Measurements from ENCODE around the gene CASD1. TPM values are rescaled to one million over a fixed set of nuclear protein-coding genes. Genes with fewer than 3 reads are reported as not detected.

Gene CASD1
- total and polyA plus RNA-seq, 10 of the 15 experiments (the other 5 are each of a cell fraction or from before 2014, with no cell fraction given) = 4.0 to 18.6 (median 10.7) TPM

DNA sequence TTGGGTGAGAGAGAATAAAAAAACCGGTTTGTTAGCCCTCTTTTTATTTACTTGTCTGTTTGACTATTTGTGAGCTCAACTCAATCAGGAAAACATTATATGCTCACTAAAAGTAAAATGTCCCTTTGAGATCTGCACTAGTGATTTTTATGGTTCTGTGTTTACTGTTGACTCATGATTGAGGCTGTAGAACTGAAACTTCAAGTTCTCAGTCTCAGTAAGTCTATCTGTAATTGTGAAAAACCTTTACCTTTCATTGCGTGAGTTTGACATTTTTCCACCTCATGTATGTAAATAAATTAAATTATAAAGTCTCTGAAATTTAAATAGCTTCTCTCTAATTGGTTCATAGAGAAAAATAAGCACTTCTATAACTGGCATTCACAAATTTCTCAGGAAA, 17.0 kb upstream of the CASD1 start (continued):
- no peak for TF ChIP-seq MTA3 (IDR thresholded peaks at IDR 0.05; ENCODE audit: borderline replicate concordance, low read length)
- peak; percentile 53; the same call in 1 of the 2 replicates for TF ChIP-seq CBX5 (IDR thresholded peaks at IDR 0.05; ENCODE audit: low read depth)
- TF ChIP-seq PAX5 (IDR thresholded peaks at IDR 0.05; ENCODE audit: borderline replicate concordance, low read depth, low read length) = no peak
- no peak for TF ChIP-seq MYC (IDR thresholded peaks at IDR 0.05; ENCODE audit: insufficient read depth, insufficient read length, insufficient replicate concordance, low read length, severe bottlenecking)
- TF ChIP-seq RAD51 (IDR thresholded peaks at IDR 0.05) = no peak
- no peak for TF ChIP-seq CREM (IDR thresholded peaks at IDR 0.05; ENCODE audit: low read depth)
- no peak for TF ChIP-seq JUND (IDR thresholded peaks at IDR 0.05; ENCODE audit: low read depth, low read length)
- TF ChIP-seq TCF7 (IDR thresholded peaks at IDR 0.05; ENCODE audit: borderline replicate concordance) = 0 out of 2 replicates have a peak, but pooled peaks have one; percentile 28
- TF ChIP-seq, protein P1, sequence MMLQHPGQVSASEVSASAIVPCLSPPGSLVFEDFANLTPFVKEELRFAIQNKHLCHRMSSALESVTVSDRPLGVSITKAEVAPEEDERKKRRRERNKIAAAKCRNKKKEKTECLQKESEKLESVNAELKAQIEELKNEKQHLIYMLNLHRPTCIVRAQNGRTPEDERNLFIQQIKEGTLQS (IDR thresholded peaks at IDR 0.05; ENCODE audit: borderline replicate concordance, extremely low read depth, low read depth, low read length) = no peak
- TF ChIP-seq, protein P2, sequence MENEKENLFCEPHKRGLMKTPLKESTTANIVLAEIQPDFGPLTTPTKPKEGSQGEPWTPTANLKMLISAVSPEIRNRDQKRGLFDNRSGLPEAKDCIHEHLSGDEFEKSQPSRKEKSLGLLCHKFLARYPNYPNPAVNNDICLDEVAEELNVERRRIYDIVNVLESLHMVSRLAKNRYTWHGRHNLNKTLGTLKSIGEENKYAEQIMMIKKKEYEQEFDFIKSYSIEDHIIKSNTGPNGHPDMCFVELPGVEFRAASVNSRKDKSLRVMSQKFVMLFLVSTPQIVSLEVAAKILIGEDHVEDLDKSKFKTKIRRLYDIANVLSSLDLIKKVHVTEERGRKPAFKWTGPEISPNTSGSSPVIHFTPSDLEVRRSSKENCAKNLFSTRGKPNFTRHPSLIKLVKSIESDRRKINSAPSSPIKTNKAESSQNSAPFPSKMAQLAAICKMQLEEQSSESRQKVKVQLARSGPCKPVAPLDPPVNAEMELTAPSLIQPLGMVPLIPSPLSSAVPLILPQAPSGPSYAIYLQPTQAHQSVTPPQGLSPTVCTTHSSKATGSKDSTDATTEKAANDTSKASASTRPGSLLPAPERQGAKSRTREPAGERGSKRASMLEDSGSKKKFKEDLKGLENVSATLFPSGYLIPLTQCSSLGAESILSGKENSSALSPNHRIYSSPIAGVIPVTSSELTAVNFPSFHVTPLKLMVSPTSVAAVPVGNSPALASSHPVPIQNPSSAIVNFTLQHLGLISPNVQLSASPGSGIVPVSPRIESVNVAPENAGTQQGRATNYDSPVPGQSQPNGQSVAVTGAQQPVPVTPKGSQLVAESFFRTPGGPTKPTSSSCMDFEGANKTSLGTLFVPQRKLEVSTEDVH (IDR thresholded peaks at IDR 0.05; ENCODE audit: low read depth, partially characterized antibody) = no peak
- no peak for TF ChIP-seq TBL1XR1 (IDR thresholded peaks at IDR 0.05; ENCODE audit: low read depth, low read length)
- TF ChIP-seq, protein P3, sequence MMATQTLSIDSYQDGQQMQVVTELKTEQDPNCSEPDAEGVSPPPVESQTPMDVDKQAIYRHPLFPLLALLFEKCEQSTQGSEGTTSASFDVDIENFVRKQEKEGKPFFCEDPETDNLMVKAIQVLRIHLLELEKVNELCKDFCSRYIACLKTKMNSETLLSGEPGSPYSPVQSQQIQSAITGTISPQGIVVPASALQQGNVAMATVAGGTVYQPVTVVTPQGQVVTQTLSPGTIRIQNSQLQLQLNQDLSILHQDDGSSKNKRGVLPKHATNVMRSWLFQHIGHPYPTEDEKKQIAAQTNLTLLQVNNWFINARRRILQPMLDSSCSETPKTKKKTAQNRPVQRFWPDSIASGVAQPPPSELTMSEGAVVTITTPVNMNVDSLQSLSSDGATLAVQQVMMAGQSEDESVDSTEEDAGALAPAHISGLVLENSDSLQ (IDR thresholded peaks at IDR 0.05) = no peak
- no peak for TF ChIP-seq MEF2A (IDR thresholded peaks at IDR 0.05; ENCODE audit: insufficient read depth, low read depth, low read length)
- no peak for TF ChIP-seq EGR1 (IDR thresholded peaks at IDR 0.05; ENCODE audit: borderline replicate concordance in 1 of 2, low read depth in 2 of 2, low read length in 2 of 2)
- no peak for TF ChIP-seq SIN3A (IDR thresholded peaks at IDR 0.05; ENCODE audit: low read depth, low read length)
- TF ChIP-seq, protein P4, sequence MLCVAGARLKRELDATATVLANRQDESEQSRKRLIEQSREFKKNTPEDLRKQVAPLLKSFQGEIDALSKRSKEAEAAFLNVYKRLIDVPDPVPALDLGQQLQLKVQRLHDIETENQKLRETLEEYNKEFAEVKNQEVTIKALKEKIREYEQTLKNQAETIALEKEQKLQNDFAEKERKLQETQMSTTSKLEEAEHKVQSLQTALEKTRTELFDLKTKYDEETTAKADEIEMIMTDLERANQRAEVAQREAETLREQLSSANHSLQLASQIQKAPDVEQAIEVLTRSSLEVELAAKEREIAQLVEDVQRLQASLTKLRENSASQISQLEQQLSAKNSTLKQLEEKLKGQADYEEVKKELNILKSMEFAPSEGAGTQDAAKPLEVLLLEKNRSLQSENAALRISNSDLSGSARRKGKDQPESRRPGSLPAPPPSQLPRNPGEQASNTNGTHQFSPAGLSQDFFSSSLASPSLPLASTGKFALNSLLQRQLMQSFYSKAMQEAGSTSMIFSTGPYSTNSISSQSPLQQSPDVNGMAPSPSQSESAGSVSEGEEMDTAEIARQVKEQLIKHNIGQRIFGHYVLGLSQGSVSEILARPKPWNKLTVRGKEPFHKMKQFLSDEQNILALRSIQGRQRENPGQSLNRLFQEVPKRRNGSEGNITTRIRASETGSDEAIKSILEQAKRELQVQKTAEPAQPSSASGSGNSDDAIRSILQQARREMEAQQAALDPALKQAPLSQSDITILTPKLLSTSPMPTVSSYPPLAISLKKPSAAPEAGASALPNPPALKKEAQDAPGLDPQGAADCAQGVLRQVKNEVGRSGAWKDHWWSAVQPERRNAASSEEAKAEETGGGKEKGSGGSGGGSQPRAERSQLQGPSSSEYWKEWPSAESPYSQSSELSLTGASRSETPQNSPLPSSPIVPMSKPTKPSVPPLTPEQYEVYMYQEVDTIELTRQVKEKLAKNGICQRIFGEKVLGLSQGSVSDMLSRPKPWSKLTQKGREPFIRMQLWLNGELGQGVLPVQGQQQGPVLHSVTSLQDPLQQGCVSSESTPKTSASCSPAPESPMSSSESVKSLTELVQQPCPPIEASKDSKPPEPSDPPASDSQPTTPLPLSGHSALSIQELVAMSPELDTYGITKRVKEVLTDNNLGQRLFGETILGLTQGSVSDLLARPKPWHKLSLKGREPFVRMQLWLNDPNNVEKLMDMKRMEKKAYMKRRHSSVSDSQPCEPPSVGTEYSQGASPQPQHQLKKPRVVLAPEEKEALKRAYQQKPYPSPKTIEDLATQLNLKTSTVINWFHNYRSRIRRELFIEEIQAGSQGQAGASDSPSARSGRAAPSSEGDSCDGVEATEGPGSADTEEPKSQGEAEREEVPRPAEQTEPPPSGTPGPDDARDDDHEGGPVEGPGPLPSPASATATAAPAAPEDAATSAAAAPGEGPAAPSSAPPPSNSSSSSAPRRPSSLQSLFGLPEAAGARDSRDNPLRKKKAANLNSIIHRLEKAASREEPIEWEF (IDR thresholded peaks at IDR 0.05; ENCODE audit: insufficient replicate concordance, low read depth, low read length) = no peak
- no peak for TF ChIP-seq ZNF207 (IDR thresholded peaks at IDR 0.05; ENCODE audit: borderline replicate concordance)
- TF ChIP-seq, protein P5, sequence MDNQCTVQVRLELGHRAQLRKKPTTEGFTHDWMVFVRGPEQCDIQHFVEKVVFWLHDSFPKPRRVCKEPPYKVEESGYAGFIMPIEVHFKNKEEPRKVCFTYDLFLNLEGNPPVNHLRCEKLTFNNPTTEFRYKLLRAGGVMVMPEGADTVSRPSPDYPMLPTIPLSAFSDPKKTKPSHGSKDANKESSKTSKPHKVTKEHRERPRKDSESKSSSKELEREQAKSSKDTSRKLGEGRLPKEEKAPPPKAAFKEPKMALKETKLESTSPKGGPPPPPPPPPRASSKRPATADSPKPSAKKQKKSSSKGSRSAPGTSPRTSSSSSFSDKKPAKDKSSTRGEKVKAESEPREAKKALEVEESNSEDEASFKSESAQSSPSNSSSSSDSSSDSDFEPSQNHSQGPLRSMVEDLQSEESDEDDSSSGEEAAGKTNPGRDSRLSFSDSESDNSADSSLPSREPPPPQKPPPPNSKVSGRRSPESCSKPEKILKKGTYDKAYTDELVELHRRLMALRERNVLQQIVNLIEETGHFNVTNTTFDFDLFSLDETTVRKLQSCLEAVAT (IDR thresholded peaks at IDR 0.05) = no peak
- no peak for TF ChIP-seq ZNF217 (IDR thresholded peaks at IDR 0.05)
- TF ChIP-seq SREBF1 (IDR thresholded peaks at IDR 0.05; ENCODE audit: low read length) = no peak

Data from GM12878 (cell line).